Neuronal stem cell (in vitro differentiated cells): ENCODE data around the gene AMMECR1.

Source experiments
- DNase-seq: peaks from one replicate; pipeline ENCODE4 v3.0.0-alpha.2; 2013; ENCODE audit warnings: low spot score
- H2AFZ ChIP-seq: one replicate; pipeline ENCODE4 v1.6.1; 2013; ENCODE audit warnings: mild to moderate bottlenecking, low read length, inconsistent platforms
- H2AK5ac ChIP-seq: 2 replicates; pipeline ENCODE4 v1.6.1; 2013; ENCODE audit warnings: low read depth, mild to moderate bottlenecking, inconsistent platforms, low read length, moderate library complexity, mixed read lengths
- H2BK120ac ChIP-seq: 2 replicates; pipeline ENCODE4 v1.6.1; 2013; ENCODE audit warnings: low read depth, mild to moderate bottlenecking, inconsistent platforms, low read length, moderate library complexity, mixed read lengths
- H2BK12ac ChIP-seq: one replicate; pipeline ENCODE4 v1.6.1; 2013; ENCODE audit warnings: low read length, inconsistent platforms
- H2BK15ac ChIP-seq: 2 replicates; pipeline ENCODE4 v1.6.1; 2013; ENCODE audit warnings: mild to moderate bottlenecking, low read length, inconsistent platforms, mixed read lengths
- H2BK5ac ChIP-seq: one replicate; pipeline ENCODE4 v1.6.1; 2013; ENCODE audit warnings: inconsistent platforms, mild to moderate bottlenecking, low read length, moderate library complexity
- H3K14ac ChIP-seq: one replicate; pipeline ENCODE4 v1.6.1; 2013; ENCODE audit warnings: low read length, inconsistent platforms
- H3K18ac ChIP-seq: 2 replicates; pipeline ENCODE4 v1.6.1; 2013; ENCODE audit warnings: low read length, inconsistent platforms
- H3K23ac ChIP-seq: 2 replicates; pipeline ENCODE4 v1.6.1; 2013; ENCODE audit warnings: low read depth, mild to moderate bottlenecking, mixed read lengths, low read length, inconsistent platforms; ENCODE audit not compliant: poor library complexity
- H3K27ac ChIP-seq: replicated peaks from 3 replicates; pipeline ENCODE4 v1.5.1; 2013; ENCODE audit warnings: low read length, inconsistent platforms
- H3K27me3 ChIP-seq, 3 experiments: 2 replicates each; pipeline ENCODE4 v1.6.1; 2013; ENCODE audit warnings: low read length in 3 of 3, mild to moderate bottlenecking in 2 of 3, inconsistent platforms in 1 of 3, low read depth in 1 of 3, mixed read lengths in 1 of 3, moderate library complexity in 1 of 3; ENCODE audit not compliant: control insufficient read depth in 3 of 3, insufficient read depth in 3 of 3
- H3K36me3 ChIP-seq, 2 donors: replicated peaks in 1 of 2; 2 replicates each; pipeline ENCODE4 v1.6.1; 2013; ENCODE audit warnings: low read length in 2 of 2; ENCODE audit not compliant: control insufficient read depth in 2 of 2, insufficient read depth in 2 of 2
- H3K4ac ChIP-seq: 2 replicates; pipeline ENCODE4 v1.6.1; 2013; ENCODE audit warnings: inconsistent platforms, mild to moderate bottlenecking, low read length, moderate library complexity
- H3K4me1 ChIP-seq, 2 donors: 1 replicate in 1 of 2; 2 replicates in 1 of 2; pipeline ENCODE4 v1.6.1; 2013; ENCODE audit warnings: low read length in 2 of 2, low read depth in 1 of 2; ENCODE audit not compliant: control insufficient read depth in 2 of 2, insufficient read depth in 1 of 2
- H3K4me2 ChIP-seq: one replicate; pipeline ENCODE4 v1.6.1; 2013; ENCODE audit warnings: mild to moderate bottlenecking, low read length, inconsistent platforms; ENCODE audit not compliant: insufficient read depth, poor library complexity, severe bottlenecking
- H3K4me3 ChIP-seq, 2 donors: 2 replicates each; pipeline ENCODE4 v1.5.1; 2013; ENCODE audit warnings: low read length in 2 of 2, mild to moderate bottlenecking in 2 of 2, inconsistent platforms in 1 of 2, moderate library complexity in 1 of 2
- H3K79me1 ChIP-seq: one replicate; pipeline ENCODE4 v1.6.1; 2013; ENCODE audit warnings: low read depth, mild to moderate bottlenecking, inconsistent platforms, low read length, moderate library complexity
- H3K9ac ChIP-seq: one replicate; pipeline ENCODE4 v1.6.1; 2013; ENCODE audit warnings: mild to moderate bottlenecking, low read depth, low read length, inconsistent platforms; ENCODE audit not compliant: poor library complexity
- H3K9me3 ChIP-seq, 2 donors: replicated peaks in 1 of 2; 2 replicates each; pipeline versions ENCODE3 to v1.6.1; 2013; ENCODE audit warnings: low read length in 2 of 2, mild to moderate bottlenecking in 2 of 2, inconsistent platforms in 1 of 2, low read depth in 1 of 2, mixed read lengths in 1 of 2, moderate library complexity in 1 of 2; ENCODE audit not compliant: control insufficient read depth in 2 of 2, insufficient read depth in 1 of 2
- H4K8ac ChIP-seq: one replicate; pipeline ENCODE4 v1.6.1; 2013; ENCODE audit warnings: low read depth, mild to moderate bottlenecking, inconsistent platforms, low read length, moderate library complexity
- H4K91ac ChIP-seq: one replicate; pipeline ENCODE4 v1.6.1; 2013; ENCODE audit warnings: low read length, low read depth, mild to moderate bottlenecking, inconsistent platforms; ENCODE audit not compliant: poor library complexity
- WGBS, 2 donors: extraction: QIAGEN DNeasy Blood & Tissue Kit; methylation state at CpG; one replicate each; pipeline ENCODE4 v1.1.7; 2013; ENCODE audit warnings: missing lambda C conversion rate in 2 of 2, mixed read lengths in 1 of 2; ENCODE audit not compliant: insufficient read length in 2 of 2, insufficient replicate concordance in 1 of 2; ENCODE audit errors: extremely low coverage in 2 of 2; 5-methylcytosine and 5-hydroxymethylcytosine counted together

AMMECR1 gene

GRCh38 chrX:110318664-110318968 lies 731 bp upstream of the AMMECR1 start:
- no peak for DNase-seq
- WGBS, 2 donors = no CpG with 5 or more reads among the region's 4 CpGs

GRCh38 chrX:110317061-110317819 lies 645 bp downstream of the AMMECR1 start:
- Histone ChIP-seq H3K79me1 (no peaks in the 10 kb centered on the region), H3K4ac (no peak overlapping the region), H3K27me3 (peaks cover 0 to 2% (median 0%) of the 10 kb centered on the region in 3 experiments), H2AK5ac (no peak overlapping the region), H3K9me3 (no peaks in the 10 kb centered on the region), H3K4me2 (peak overlapping the region; percentile 66), H3K4me1 (peaks cover 0 to 2% of the 10 kb centered on the region in 2 donors), H3K14ac (no peak overlapping the region), H2AFZ (peak overlapping the region; percentile 92), H3K23ac (no peak overlapping the region), H3K36me3 (no peaks in the 10 kb centered on the region), H2BK15ac (no peak overlapping the region), H3K4me3 (peak overlapping the region; percentile 71 to 92), H4K8ac (no peak overlapping the region), H3K18ac (peak overlapping the region; percentile 99), H2BK12ac (no peak overlapping the region), H3K9ac (peak overlapping the region; percentile 91), H4K91ac (no peak overlapping the region), H2BK5ac (no peak overlapping the region), H2BK120ac (no peak overlapping the region), H3K27ac (peak overlapping the region; percentile 81)
- no CpG with 5 or more reads among the region's 40 CpGs for WGBS, 2 donors
- peak; percentile 0 for DNase-seq

More at GRCh38 chrX:110318664-110318968, 731 bp upstream of the AMMECR1 start:
- Histone ChIP-seq H2BK120ac (no peak overlapping the region), H3K4me3 (peak overlapping the region; percentile 71 to 80), H3K14ac (no peak overlapping the region), H3K36me3 (no peaks in the 10 kb centered on the region), H3K9me3 (no peaks in the 10 kb centered on the region), H4K91ac (no peak overlapping the region), H3K18ac (no peak overlapping the region), H2AFZ (peak overlapping the region; percentile 94), H3K9ac (no peak overlapping the region), H3K4me2 (peak overlapping the region; percentile 71), H3K27ac (no peak overlapping the region), H3K4me1 (peaks cover 0 to 2% of the 10 kb centered on the region in 2 donors), H2AK5ac (no peak overlapping the region), H2BK15ac (no peak overlapping the region), H2BK5ac (no peak overlapping the region), H2BK12ac (no peak overlapping the region), H3K27me3 (peaks cover 0 to 2% (median 0%) of the 10 kb centered on the region in 3 experiments), H4K8ac (no peak overlapping the region), H3K4ac (no peak overlapping the region), H3K79me1 (no peaks in the 10 kb centered on the region), H3K23ac (no peak overlapping the region)

- no peak overlapping the region for H2BK5ac ChIP-seq
- no peak overlapping the region for H3K27ac ChIP-seq
- no peak overlapping the region for H4K91ac ChIP-seq
- no peak overlapping the region for H2BK12ac ChIP-seq
- H3K23ac ChIP-seq = no peak overlapping the region
- no peaks in the 10 kb centered on the region for H3K9me3 ChIP-seq
- peaks cover 0 to 2% (median 0%) of the 10 kb centered on the region in 3 experiments for H3K27me3 ChIP-seq
- no peak overlapping the region for H2AK5ac ChIP-seq
- peak overlapping the region; percentile 66 for H3K4me2 ChIP-seq
- peak overlapping the region; percentile 71 to 92 for H3K4me3 ChIP-seq
- H4K8ac ChIP-seq = no peak overlapping the region
- H3K4me1 ChIP-seq = peaks cover 0 to 2% of the 10 kb centered on the region in 2 donors
- no peaks in the 10 kb centered on the region for H3K36me3 ChIP-seq
- no peak overlapping the region for H3K4ac ChIP-seq
- H3K18ac ChIP-seq = no peak overlapping the region
- H3K14ac ChIP-seq = no peak overlapping the region
- H3K79me1 ChIP-seq = no peaks in the 10 kb centered on the region
- no peak for DNase-seq
- no peak overlapping the region for H2BK120ac ChIP-seq
- peak overlapping the region; percentile 92 for H2AFZ ChIP-seq
- WGBS, 2 donors = no CpG with 5 or more reads among the region's 12 CpGs
- no peak overlapping the region for H3K9ac ChIP-seq
- no peak overlapping the region for H2BK15ac ChIP-seq
Measured at GRCh38 chrX:110316351-110317060, 1.4 kb downstream of the AMMECR1 start.

- no peak overlapping the region for H3K27ac ChIP-seq
- no peak overlapping the region for H2BK12ac ChIP-seq
- no peaks in the 10 kb centered on the region for H3K9me3 ChIP-seq
- no peak overlapping the region for H3K4me2 ChIP-seq
- peaks cover 0 to 2% (median 0%) of the 10 kb centered on the region in 3 experiments for H3K27me3 ChIP-seq
- H3K4me1 ChIP-seq = peaks cover 0 to 2% of the 10 kb centered on the region in 2 donors
- no peak overlapping the region for H4K8ac ChIP-seq
- H2BK120ac ChIP-seq = no peak overlapping the region
- H3K4me3 ChIP-seq = no peak overlapping the region
- H3K36me3 ChIP-seq = no peaks in the 10 kb centered on the region
- H2BK15ac ChIP-seq = no peak overlapping the region
- no peak overlapping the region for H3K4ac ChIP-seq
- H2AK5ac ChIP-seq = no peak overlapping the region
- H3K14ac ChIP-seq = no peak overlapping the region
- DNase-seq = no peak
- no peak overlapping the region for H3K18ac ChIP-seq
- H2BK5ac ChIP-seq = no peak overlapping the region
- no peak overlapping the region for H3K23ac ChIP-seq
- H2AFZ ChIP-seq = no peak overlapping the region
- H3K9ac ChIP-seq = no peak overlapping the region
- no peaks in the 10 kb centered on the region for H3K79me1 ChIP-seq
- no peak overlapping the region for H4K91ac ChIP-seq
- no CpG with 5 or more reads among the region's 1 CpG for WGBS, 2 donors
Measured at GRCh38 chrX:110315551-110315950, 2.3 kb downstream of the AMMECR1 start.
